Esophagus muscularis mucosa (tissue), 4 donors: ENCODE data around the gene RAB34. TPM values are rescaled to one million over a fixed set of nuclear protein-coding genes. Genes with fewer than 3 reads are reported as not detected.

ENCODE experiments used
- DNase-seq: peaks from one replicate; pipeline ENCODE4 v3.0.0-alpha.2; 2017; ENCODE audit errors: extremely low spot score
- H3K27ac ChIP-seq, 4 donors: fragments of 200-600 bp; sonication (generic); replicated peaks in 1 of 4; 1 replicate in 3 of 4; 2 replicates in 1 of 4; pipeline ENCODE4 v1.5.1; 2016 to 2019; ENCODE audit warnings: mild to moderate bottlenecking in 1 of 4
- H3K27me3 ChIP-seq, 4 donors: fragments of 200-600 bp; sonication (generic); one replicate each; pipeline versions ENCODE4 v1.5.1 to v1.6.0; 2016 to 2019
- H3K36me3 ChIP-seq, 4 donors: fragments of 200-600 bp; sonication (generic); one replicate each; pipeline ENCODE4 v1.5.1; 2016 to 2019
- H3K4me1 ChIP-seq, 4 donors: fragments of 200-600 bp; sonication (generic); one replicate each; pipeline ENCODE4 v1.5.1; 2016 to 2019
- H3K4me3 ChIP-seq, 4 donors: fragments of 200-600 bp; sonication (generic); 1 replicate in 2 of 4; 2 replicates in 2 of 4; pipeline ENCODE4 v1.5.1; 2016 to 2019; ENCODE audit warnings: mild to moderate bottlenecking in 4 of 4, moderate library complexity in 1 of 4
- H3K9me3 ChIP-seq, 4 donors: fragments of 200-600 bp; sonication (generic); 1 replicate in 3 of 4; 2 replicates in 1 of 4; pipeline ENCODE4 v1.5.1; 2016 to 2019
- CTCF ChIP-seq, 3 experiments: fragments of 200-600 bp in 2 of 3; fragments of 450-650 bp in 1 of 3; sonication (generic) in 2 of 3; IDR thresholded peaks; one replicate each; pipeline ENCODE4 v1.5.1; 2017 to 2019; ENCODE audit warnings: antibody characterized with exemption in 3 of 3, mild to moderate bottlenecking in 2 of 3, moderate library complexity in 1 of 3
- EP300 ChIP-seq: sonication (generic); formaldehyde crosslinking; IDR thresholded peaks from one replicate; pipeline ENCODE4 v1.6.1; 2017; ENCODE audit warnings: antibody characterized with exemption
- POLR2A ChIP-seq: fragments of 450-650 bp; IDR thresholded peaks from one replicate; pipeline ENCODE4 v1.6.1; 2017; ENCODE audit warnings: antibody characterized with exemption, moderate library complexity, mild to moderate bottlenecking, low read depth
- POLR2AphosphoS5 ChIP-seq, 2 donors: sonication (generic); formaldehyde crosslinking; IDR thresholded peaks; one replicate each; pipeline ENCODE4 v1.6.1; 2017; ENCODE audit warnings: antibody characterized with exemption in 2 of 2
- WGBS: methylation state at CpG from one replicate; pipeline ENCODE4 v1.1.5; 2018; 5-methylcytosine and 5-hydroxymethylcytosine counted together
- intact Hi-C: fragments of 100-400 bp; cut with DNase I; formaldehyde crosslinking; loops from one replicate; pipeline ENCODE4 v1.15.1; 2023
- total RNA-seq, 4 donors: library from RNA; depleted of rRNA; stranded (reverse); fragments of >200 nt; gene quantifications; one replicate each; pipeline versions ENCODE4 v1.1.0 to v1.2.1, GENCODE V29; 2016

The RAB34 gene, protein sequence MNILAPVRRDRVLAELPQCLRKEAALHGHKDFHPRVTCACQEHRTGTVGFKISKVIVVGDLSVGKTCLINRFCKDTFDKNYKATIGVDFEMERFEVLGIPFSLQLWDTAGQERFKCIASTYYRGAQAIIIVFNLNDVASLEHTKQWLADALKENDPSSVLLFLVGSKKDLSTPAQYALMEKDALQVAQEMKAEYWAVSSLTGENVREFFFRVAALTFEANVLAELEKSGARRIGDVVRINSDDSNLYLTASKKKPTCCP
- total RNA-seq: 100 to 1,000 TPM; 147 to 216 (median 202) TPM

GRCh38 chr17:28717578-28718332 is at the start of gene RAB34:
RAB34 (minus strand) TSS chr17:28717868; CDS start chr17:28717266, 602 bp downstream.
- 27% methylated on average over 14 of the region's 60 CpGs for WGBS
- no peaks in the 10 kb centered on the region for H3K27me3 ChIP-seq
- intact Hi-C loops: no loop called here
- peak within 1 kb of the TSS; percentile 68 to 83 (median 76) for H3K4me3 ChIP-seq
- no peaks in the 10 kb centered on the region for H3K9me3 ChIP-seq
- TF ChIP-seq EP300 (no peak), CTCF (IDR thresholded peaks at IDR 0.05) (peak; percentile 32 to 34 (median 33)), POLR2A (peak; percentile 5), POLR2AphosphoS5 (IDR thresholded peaks at IDR 0.05) (peak; percentile 44 to 82)
- peak; percentile 95 for DNase-seq
- H3K27ac ChIP-seq: peak within 1 kb of the TSS; percentile 88 to 97 (median 90)
- peaks cover 50 to 65% (median 62%) of the 10 kb centered on the region in 4 donors for H3K4me1 ChIP-seq
- H3K36me3 ChIP-seq: peaks cover 20 to 50% (median 39%) of the 10 kb centered on the region in 4 donors

- TF ChIP-seq POLR2A (no peak), EP300 (no peak), CTCF (IDR thresholded peaks at IDR 0.05) (no peak), POLR2AphosphoS5 (IDR thresholded peaks at IDR 0.05) (no peak)
- Histone ChIP-seq H3K36me3 (peaks cover 3 to 49% (median 19%) of the 10 kb centered on the region in 4 donors), H3K27ac (no peak overlapping the region), H3K4me1 (peaks cover 17 to 27% (median 27%) of the 10 kb centered on the region in 4 donors), H3K4me3 (no peak overlapping the region), H3K9me3 (no peaks in the 10 kb centered on the region), H3K27me3 (no peaks in the 10 kb centered on the region)
- no peak for DNase-seq
- WGBS: 71% methylated on average over 4 of the region's 4 CpGs
- intact Hi-C loops: no loop called here
Observed at GRCh38 chr17:28765038-28765437, 47.4 kb upstream of the RAB34 start.

DNA sequence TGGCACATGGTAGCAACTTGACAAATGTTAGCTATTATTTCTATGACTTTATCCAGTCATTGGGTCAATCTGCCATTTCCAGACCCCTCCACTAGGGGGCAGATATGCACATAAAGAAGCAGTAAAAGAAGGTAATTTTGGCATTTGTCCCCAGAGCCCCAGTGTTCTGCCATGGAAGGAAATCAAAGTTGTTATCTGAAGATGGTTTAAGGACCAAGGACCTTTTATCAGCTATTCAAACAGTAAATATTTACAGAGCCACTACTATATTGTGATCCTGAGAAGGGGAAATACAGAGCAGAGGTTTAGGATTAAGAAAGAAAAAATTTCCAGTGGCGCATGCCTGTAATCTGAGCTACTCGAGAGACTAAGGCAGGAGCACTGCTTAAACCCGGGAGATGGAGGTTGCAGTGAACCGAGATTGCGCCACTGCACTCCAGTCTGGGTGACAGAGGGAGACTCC is 46.2 kb upstream of the RAB34 start:
- no peaks in the 10 kb centered on the region for H3K9me3 ChIP-seq
- no peak for TF ChIP-seq EP300
- TF ChIP-seq POLR2A: no peak
- TF ChIP-seq CTCF (IDR thresholded peaks at IDR 0.05): peak; percentile 90 to 93 (median 90)
- TF ChIP-seq POLR2AphosphoS5 (IDR thresholded peaks at IDR 0.05): peak in 1 of 2 donors; percentile 33
- peaks cover 17 to 27% (median 27%) of the 10 kb centered on the region in 4 donors for H3K4me1 ChIP-seq
- 58% methylated on average over 5 of the region's 5 CpGs for WGBS
- intact Hi-C loops: loop anchor here (5.0 kb wide), 5 partner anchors 42 to 153 kb away; partner anchors contain the start of genes ERAL1 and FAM222B
- H3K27ac ChIP-seq: no peak overlapping the region
- H3K36me3 ChIP-seq: peaks cover 14 to 61% (median 31%) of the 10 kb centered on the region in 4 donors
- H3K27me3 ChIP-seq: no peaks in the 10 kb centered on the region
- no peak overlapping the region for H3K4me3 ChIP-seq
- DNase-seq: no peak

- peak overlapping the region in 1 of 4 donors; percentile 34 for H3K27ac ChIP-seq
- H3K27me3 ChIP-seq: no peaks in the 10 kb centered on the region
- intact Hi-C loops: loop anchor here (5.0 kb wide), 5 partner anchors 41 to 154 kb away; partner anchors contain the start of genes ERAL1 and FAM222B
- no peak for DNase-seq
- no peak overlapping the region for H3K4me3 ChIP-seq
- no peaks in the 10 kb centered on the region for H3K9me3 ChIP-seq
- 81% methylated on average over 1 of the region's 1 CpG for WGBS
- TF ChIP-seq POLR2A (no peak), CTCF (IDR thresholded peaks at IDR 0.05) (no peak), POLR2AphosphoS5 (IDR thresholded peaks at IDR 0.05) (no peak), EP300 (no peak)
- peaks cover 17 to 27% (median 27%) of the 10 kb centered on the region in 4 donors for H3K4me1 ChIP-seq
- H3K36me3 ChIP-seq: peaks cover 20 to 67% (median 37%) of the 10 kb centered on the region in 4 donors
Observed at GRCh38 chr17:28763137-28763799, 45.6 kb upstream of the RAB34 start.
